Stimulated activated CD8-positive, alpha-beta memory T cell treated with anti-CD3 and anti-CD28 coated beads, Interleukin-4, amount 100 ng/mL, for 24 hours (primary cell): Measurements from ENCODE around the gene ATG14.
A peak's percentile ranks its signal among the peaks of the same experiment; 100 is the strongest.
"Not testable (repeated sequence)": the region's sequence is repeated elsewhere in the genome, so short reads cannot be mapped to it uniquely, and the experiment has no call there.

ENCODE experiments used
- DNase-seq: peaks from one replicate; pipeline ENCODE4 v3.0.0-alpha.2; 2020; ENCODE audit warnings: low read depth

ATG14 gene, protein sequence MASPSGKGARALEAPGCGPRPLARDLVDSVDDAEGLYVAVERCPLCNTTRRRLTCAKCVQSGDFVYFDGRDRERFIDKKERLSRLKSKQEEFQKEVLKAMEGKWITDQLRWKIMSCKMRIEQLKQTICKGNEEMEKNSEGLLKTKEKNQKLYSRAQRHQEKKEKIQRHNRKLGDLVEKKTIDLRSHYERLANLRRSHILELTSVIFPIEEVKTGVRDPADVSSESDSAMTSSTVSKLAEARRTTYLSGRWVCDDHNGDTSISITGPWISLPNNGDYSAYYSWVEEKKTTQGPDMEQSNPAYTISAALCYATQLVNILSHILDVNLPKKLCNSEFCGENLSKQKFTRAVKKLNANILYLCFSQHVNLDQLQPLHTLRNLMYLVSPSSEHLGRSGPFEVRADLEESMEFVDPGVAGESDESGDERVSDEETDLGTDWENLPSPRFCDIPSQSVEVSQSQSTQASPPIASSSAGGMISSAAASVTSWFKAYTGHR

GRCh38 chr14:55411426-55412389, at the start of gene ATG14:
ATG14 (minus strand) TSS chr14:55411830; CDS start chr14:55411822, 8 bp downstream.
- peak; percentile 68 for DNase-seq

GRCh38 chr14:55458800-55459515, 47.3 kb upstream of the ATG14 start:
- DNase-seq = no peak

DNA sequence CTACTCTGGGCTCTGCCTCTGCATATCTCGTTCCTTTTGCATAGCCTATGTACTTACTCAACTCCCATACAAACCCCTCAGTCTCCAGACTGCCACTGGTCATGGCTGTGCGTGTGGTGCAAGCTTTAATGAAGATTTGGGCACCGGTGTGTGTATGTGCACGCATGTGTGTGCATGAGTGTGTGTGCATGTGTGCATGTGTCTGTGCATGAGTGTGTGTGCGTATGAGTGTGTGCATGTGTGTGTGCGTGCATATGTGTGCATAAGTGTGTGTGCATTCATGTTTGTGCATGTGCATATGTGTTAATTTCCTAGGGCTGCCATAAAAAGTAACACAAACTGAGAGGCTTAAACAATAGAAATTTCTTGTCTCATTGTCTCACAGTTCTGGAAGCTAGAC, 45.9 kb upstream of the ATG14 start:
- DNase-seq = no peak

GRCh38 chr14:55456411-55456810, 44.8 kb upstream of the ATG14 start:
- not testable (repeated sequence) for DNase-seq

- no peak for DNase-seq
Observed at GRCh38 chr14:55454264-55455002, 42.8 kb upstream of the ATG14 start.

GRCh38 chr14:55451950-55452349, 40.3 kb upstream of the ATG14 start:
- no peak for DNase-seq

GRCh38 chr14:55451398-55451797, 39.8 kb upstream of the ATG14 start:
- DNase-seq = no peak

- no peak for DNase-seq
Observed at GRCh38 chr14:55450987-55451386, 39.4 kb upstream of the ATG14 start.

DNA sequence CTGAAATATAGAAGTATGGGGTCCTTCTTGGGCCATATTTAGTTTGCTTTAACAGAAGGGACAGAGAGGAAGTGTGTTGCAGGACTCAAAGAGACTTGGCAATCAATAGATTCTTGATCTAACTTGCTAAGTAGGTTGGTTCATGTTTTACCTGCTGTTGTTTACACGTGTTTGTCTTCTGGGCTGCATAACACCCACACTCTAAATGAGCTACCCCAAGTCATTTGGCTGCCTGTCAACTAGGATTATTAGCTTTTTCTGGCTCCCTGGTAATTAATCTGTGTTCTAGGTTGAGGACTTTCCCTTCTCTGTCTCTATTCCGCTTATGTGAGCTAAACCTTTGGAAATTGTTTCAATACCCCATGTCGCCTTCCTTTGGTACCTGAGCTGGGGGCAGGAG, 38.9 kb upstream of the ATG14 start:
- DNase-seq = no peak

DNA sequence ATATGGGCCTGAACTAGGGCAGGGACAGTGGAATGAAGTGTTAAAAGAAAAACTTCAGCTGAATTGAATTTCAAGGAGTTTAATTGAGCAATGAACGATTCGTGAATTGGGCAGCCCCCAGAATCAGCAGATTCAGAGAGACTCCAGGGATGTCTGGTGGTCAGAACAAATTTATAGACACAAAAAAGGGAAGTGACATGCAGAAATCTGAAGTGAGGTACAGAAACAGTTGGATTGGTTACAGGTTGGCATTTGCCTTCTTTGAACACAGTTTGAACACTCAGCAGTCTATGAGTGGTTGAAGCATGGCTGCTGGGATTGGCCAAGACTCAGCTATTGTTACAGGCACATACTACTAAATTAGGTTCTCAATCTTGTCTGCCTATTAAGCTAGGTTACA, 38.5 kb upstream of the ATG14 start:
- DNase-seq = no peak

- no peak for DNase-seq
Observed at GRCh38 chr14:55449116-55449515, 37.5 kb upstream of the ATG14 start.

GRCh38 chr14:55448141-55448614, 36.5 kb upstream of the ATG14 start:
- no peak for DNase-seq

DNA sequence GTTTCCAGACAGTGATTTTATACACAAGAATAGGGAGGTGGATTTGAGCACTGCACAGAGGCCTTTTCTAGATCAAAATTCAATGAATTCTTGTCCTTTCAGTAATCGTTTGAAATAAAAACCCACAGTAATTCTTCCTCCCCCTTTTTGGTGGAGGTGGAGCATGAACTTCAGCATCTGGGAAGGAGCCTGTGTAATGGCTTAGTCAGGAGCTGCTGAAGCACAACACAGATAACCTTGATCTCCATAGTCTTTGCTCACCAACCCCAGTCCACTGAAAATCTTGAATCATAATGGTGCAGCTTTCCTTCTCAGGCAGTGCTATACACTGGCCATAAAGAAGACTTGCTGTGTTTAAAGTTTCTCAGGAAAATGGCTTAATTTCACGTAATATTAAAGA, 35.2 kb upstream of the ATG14 start:
- DNase-seq = no peak

GRCh38 chr14:55446127-55446736, 34.6 kb upstream of the ATG14 start:
- peak; percentile 25 for DNase-seq

- no peak for DNase-seq
Observed at GRCh38 chr14:55441286-55441685, 29.7 kb upstream of the ATG14 start.

GRCh38 chr14:55440385-55440784, 28.8 kb upstream of the ATG14 start, which contains the start of gene TBPL2:
TBPL2 (minus strand) TSS chr14:55440616; CDS start chr14:55440449, 167 bp downstream.
- no peak for DNase-seq

DNA sequence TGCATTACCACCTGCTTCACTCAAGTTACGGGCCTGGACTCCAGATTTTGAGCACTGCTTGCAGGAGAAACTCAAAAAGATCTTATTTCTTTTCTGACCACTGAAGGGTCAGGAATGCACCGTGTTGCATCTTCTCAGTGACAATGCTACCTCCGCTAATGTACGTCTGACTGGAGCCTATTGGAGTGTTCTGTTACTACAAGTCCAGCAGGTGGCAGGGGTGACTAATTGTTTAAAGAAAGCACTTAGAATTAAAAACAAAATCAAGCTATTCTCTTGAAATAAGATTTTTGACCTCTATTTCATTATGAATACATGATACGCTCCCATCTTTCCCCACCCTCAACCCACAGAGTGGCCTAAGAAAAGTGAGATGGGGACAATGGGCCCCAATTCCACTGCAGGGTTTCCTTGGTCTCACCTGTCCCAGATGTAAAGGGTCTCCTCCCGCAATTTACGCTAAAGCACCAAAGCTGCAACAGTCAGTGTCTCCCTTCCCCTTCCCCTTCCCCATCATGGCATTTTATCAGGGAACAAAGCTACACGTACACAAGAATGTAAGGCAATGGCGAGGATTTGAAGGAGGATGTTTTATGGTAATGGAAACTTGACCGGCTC, 26.5 kb upstream of the ATG14 start:
- DNase-seq = no peak

DNA sequence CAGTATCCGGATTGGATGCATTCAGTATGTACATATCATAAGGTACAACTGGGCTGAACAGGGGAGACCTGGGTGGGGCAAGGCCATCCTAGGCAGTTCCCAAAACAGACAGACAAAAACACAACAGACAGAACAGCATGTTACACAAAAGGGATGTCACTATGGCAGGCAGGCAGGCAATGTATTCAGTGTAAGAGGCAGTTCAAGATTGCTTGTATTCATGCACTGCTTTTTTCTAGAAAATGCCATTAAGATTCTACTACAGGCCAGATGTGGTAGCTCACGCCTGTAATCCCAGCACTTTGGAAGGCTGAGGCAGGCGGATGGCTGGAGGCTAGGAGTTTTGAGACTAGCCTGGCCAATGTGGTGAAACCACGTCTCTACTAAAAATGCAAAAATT, 25.3 kb upstream of the ATG14 start:
- no peak for DNase-seq

DNA sequence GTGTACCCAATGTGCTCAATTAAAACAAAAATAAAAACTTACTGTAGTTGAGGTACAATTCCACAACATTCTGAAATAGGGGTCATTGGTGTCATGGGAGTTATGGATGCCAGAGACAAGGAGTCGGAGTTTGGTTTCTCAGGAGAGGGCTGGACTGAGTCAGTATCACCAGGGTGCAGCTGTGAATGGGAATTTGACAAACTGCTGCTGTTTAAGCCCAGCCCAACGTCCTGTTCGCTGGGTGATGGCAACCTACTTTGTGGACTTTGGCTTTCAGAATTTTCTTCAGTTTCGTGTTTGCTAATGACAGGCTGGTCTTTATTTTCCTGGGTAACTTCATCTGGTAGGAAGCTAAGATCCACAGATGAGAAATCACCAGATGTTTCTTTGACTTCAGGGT, 24.9 kb upstream of the ATG14 start:
- DNase-seq = no peak

DNA sequence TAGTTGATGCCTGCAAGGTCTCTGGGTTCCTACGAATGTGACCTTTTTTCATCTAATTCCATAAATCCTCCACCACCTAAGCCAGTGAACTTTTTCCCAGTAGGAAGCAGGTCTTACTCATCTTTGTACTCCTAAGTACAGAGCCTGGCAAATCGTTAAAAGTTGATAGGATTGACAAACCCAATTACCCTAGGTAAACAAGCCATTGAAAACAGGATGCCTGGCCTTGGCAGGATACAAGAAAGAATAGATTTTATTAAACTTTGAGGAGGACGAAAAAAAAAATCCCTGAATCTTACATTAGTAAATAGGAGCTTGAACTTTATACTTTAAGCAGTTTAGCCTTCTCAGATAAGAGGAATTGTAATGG, 23.2 kb upstream of the ATG14 start:
- no peak for DNase-seq
